Liver (tissue), 3 donors: ENCODE results near the gene LGR4.

Experiments
- CTCF ChIP-seq: fragments of 150-350 bp; IDR thresholded peaks from 2 replicates; pipeline ENCODE4 v1.5.1; 2017; ENCODE audit warnings: improper control_type of control experiment, low read depth, low read length; ENCODE audit not compliant: missing input control
- EGR1 ChIP-seq, 2 donors: IDR thresholded peaks; 2 replicates each; pipeline ENCODE4 v1.6.1; 2016 to 2018; ENCODE audit warnings: antibody characterized with exemption in 2 of 2, low read depth in 2 of 2
- JUND ChIP-seq, 2 donors: IDR thresholded peaks; 2 replicates each; pipeline ENCODE4 v1.6.1; 2016; ENCODE audit warnings: antibody characterized with exemption in 2 of 2
- MAX ChIP-seq: IDR thresholded peaks from 2 replicates; pipeline ENCODE4 v1.6.1; 2016; ENCODE audit warnings: antibody characterized with exemption
- RAD21 ChIP-seq, 2 donors: IDR thresholded peaks; 2 replicates each; pipeline ENCODE4 v1.6.1; 2016; ENCODE audit warnings: antibody characterized with exemption in 2 of 2, mild to moderate bottlenecking in 2 of 2
- SP1 ChIP-seq: IDR thresholded peaks from 2 replicates; pipeline ENCODE4 v1.6.1; 2018; ENCODE audit warnings: antibody characterized with exemption, mild to moderate bottlenecking
- donor health status: healthy.
- donor health status: healthy.

GRCh38 chr11:27396259-27396839 lies 76.2 kb downstream of the LGR4 start:
- TF ChIP-seq SP1 (no peak), CTCF (no peak), EGR1 (IDR thresholded peaks at IDR 0.05; ENCODE audit: low read depth in 2 of 2) (no peak), JUND (IDR thresholded peaks at IDR 0.05) (no peak), RAD21 (IDR thresholded peaks at IDR 0.05) (no peak), MAX (no peak)
